Measurements from ENCODE around the gene TMED5.

The TMED5 gene

DNA sequence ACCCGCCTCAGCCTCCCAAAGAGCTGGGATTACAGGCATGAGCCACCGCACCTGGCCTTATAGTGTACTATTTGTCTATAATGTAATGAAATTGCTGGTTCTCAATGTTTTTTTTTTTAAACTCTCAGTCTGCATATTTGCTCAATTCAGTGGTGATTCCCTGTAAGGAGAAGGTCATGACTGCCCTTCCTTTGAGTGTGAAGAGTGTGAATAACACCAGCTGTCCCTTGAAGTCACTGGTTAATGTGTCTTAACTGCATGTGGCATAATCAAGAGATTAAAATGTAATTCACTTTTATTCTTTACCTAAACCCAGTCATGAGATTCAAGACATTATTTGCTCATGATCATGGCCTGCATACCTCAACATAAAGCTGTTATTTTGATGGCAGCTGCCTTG is 70.6 kb downstream of the TMED5 start:
- H3K9ac ChIP-seq (ENCODE audit: low read length) = no peak overlapping the region
- no peak overlapping the region for H3K4me3 ChIP-seq (ENCODE audit: low read length)
- H3K27me3 ChIP-seq (ENCODE audit: control insufficient read depth, insufficient read depth, low read length) = no peaks in the 10 kb centered on the region
- no peaks in the 10 kb centered on the region for H3K36me3 ChIP-seq (ENCODE audit: control insufficient read depth, insufficient read depth, low read length)
- H3K9me3 ChIP-seq (ENCODE audit: control insufficient read depth, low read length) = no peaks in the 10 kb centered on the region
- peaks cover 5% of the 10 kb centered on the region for H3K4me1 ChIP-seq (ENCODE audit: control insufficient read depth, insufficient read depth, low read length)

DNA sequence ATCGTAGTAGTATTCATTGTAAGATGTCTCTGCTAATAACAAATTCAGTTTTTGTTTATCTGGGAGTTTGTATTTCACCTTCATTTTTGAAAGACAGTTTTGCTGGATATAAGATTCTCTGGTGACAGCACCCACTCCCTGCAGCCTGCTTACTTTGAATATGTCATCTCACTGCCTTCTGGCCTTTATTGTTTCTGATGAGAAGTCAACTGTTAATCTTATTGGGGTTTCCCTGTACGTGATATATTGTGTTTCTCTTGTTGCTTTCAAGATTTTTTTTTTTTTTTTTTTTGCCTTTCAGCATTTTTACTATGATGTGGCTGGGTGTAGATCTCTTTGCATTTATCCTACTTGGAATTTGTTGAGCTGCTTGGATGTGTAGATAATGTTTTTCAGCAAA is 71.9 kb downstream of the TMED5 start:
- Histone ChIP-seq H3K9ac (ENCODE audit: low read length) (no peak overlapping the region), H3K4me3 (ENCODE audit: low read length) (no peak overlapping the region), H3K36me3 (ENCODE audit: control insufficient read depth, insufficient read depth, low read length) (no peaks in the 10 kb centered on the region), H3K9me3 (ENCODE audit: control insufficient read depth, low read length) (no peaks in the 10 kb centered on the region), H3K27me3 (ENCODE audit: control insufficient read depth, insufficient read depth, low read length) (no peaks in the 10 kb centered on the region), H3K4me1 (ENCODE audit: control insufficient read depth, insufficient read depth, low read length) (peaks cover 5% of the 10 kb centered on the region)

DNA sequence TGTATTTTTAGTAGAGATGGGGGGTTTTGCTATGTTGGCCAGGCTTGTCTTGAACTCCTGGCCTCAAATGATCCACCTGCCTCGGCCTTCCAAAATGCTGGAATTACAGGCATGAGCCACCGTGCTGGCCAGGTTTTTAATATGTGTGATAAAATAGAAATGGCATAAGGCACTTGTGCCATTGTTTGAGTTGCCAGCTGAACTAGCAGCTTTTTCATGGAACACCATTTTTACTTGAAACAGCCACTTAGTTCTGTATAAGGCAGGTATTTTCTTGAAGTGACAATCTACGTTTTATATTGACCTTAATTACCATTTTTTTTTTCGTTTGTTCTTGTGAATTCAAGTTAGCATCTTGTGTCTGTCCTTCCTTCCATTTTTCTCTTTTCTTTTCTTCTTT is 72.8 kb downstream of the TMED5 start:
- H3K9ac ChIP-seq (ENCODE audit: low read length) = no peak overlapping the region
- no peak overlapping the region for H3K4me3 ChIP-seq (ENCODE audit: low read length)
- peaks cover 5% of the 10 kb centered on the region for H3K4me1 ChIP-seq (ENCODE audit: control insufficient read depth, insufficient read depth, low read length)
- H3K9me3 ChIP-seq (ENCODE audit: control insufficient read depth, low read length) = no peaks in the 10 kb centered on the region
- no peaks in the 10 kb centered on the region for H3K27me3 ChIP-seq (ENCODE audit: control insufficient read depth, insufficient read depth, low read length)
- no peaks in the 10 kb centered on the region for H3K36me3 ChIP-seq (ENCODE audit: control insufficient read depth, insufficient read depth, low read length)

DNA sequence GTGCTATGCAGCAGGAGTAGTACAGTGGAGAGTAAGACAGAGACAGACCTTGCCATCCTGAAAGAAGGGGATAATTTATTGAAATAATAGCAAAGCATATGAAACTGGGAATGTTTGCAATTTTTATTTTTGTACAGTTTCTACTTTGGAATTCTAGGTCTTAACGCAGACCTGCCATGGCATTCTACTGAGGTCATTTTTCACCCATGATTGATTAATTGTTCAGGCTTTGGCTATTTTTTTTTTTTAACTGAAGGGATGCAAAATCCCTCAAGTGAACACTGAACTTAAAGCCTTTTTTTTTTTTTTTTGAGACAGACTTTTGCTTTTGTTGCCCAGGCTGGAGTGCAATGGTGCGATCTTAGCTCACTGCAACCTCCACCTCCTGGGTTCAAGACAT is 74.0 kb downstream of the TMED5 start:
- no peak overlapping the region for H3K9ac ChIP-seq (ENCODE audit: low read length)
- H3K4me3 ChIP-seq (ENCODE audit: low read length) = no peak overlapping the region
- no peaks in the 10 kb centered on the region for H3K27me3 ChIP-seq (ENCODE audit: control insufficient read depth, insufficient read depth, low read length)
- no peaks in the 10 kb centered on the region for H3K9me3 ChIP-seq (ENCODE audit: control insufficient read depth, low read length)
- H3K36me3 ChIP-seq (ENCODE audit: control insufficient read depth, insufficient read depth, low read length) = no peaks in the 10 kb centered on the region
- peaks cover 5% of the 10 kb centered on the region for H3K4me1 ChIP-seq (ENCODE audit: control insufficient read depth, insufficient read depth, low read length)

DNA sequence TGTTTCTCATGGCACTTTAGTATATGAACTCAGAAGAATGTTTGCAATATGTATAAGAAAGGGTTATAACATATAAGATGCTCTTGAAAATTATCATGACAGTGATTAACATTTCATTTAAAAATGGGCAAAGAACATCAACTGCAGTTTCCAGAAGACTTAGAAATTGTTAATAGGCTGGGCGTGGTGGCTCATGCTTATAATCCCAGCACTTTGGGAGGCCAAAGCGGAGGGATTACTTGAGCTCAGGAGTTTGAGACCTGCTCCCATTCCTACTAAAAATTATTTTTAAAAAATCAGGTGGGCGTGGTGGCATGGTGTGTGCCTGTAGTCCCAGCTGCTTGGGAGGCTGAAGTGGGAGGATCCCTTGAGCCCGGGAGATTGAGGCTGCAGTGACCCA is 78.1 kb downstream of the TMED5 start:
- Histone ChIP-seq H3K27me3 (ENCODE audit: control insufficient read depth, insufficient read depth, low read length) (no peaks in the 10 kb centered on the region), H3K4me3 (ENCODE audit: low read length) (no peak overlapping the region), H3K9ac (ENCODE audit: low read length) (no peak overlapping the region), H3K4me1 (ENCODE audit: control insufficient read depth, insufficient read depth, low read length) (no peaks in the 10 kb centered on the region), H3K36me3 (ENCODE audit: control insufficient read depth, insufficient read depth, low read length) (no peaks in the 10 kb centered on the region), H3K9me3 (ENCODE audit: control insufficient read depth, low read length) (no peaks in the 10 kb centered on the region)
